CD4-positive, alpha-beta T cell treated with Interleukin-17A for 4 hours (primary cell): ENCODE results near the gene GAST.
A peak's percentile ranks its signal among the peaks of the same experiment; 100 is the strongest.

Source experiments
- DNase-seq: peaks from one replicate; pipeline ENCODE4 v3.0.0-alpha.2; 2020; ENCODE audit warnings: mixed read lengths

GAST gene

GRCh38 chr17:41717408-41718286 is 5.5 kb downstream of the GAST start:
- peak; percentile 57 for DNase-seq

DNA sequence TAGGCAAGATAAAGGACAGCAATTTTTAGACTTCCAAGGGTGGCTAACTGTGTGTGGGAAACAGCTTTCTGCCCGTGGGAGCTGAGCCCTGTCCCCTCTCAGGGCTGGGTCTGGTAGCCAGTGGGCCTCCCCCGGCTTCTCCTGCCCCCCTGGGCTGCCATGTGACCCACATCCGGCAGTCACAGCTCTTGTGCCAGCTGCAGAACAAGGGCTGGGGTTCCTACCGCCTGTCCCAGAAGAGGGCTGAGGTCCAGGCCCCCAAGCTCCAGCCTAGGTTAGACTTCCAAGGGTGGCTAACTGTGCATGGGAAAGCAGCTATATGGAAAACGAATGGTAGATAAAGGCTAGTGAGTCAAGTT is 6.1 kb downstream of the GAST start:
- DNase-seq = no peak

GRCh38 chr17:41722231-41722630 is 10.1 kb downstream of the GAST start:
- DNase-seq = no peak

DNA sequence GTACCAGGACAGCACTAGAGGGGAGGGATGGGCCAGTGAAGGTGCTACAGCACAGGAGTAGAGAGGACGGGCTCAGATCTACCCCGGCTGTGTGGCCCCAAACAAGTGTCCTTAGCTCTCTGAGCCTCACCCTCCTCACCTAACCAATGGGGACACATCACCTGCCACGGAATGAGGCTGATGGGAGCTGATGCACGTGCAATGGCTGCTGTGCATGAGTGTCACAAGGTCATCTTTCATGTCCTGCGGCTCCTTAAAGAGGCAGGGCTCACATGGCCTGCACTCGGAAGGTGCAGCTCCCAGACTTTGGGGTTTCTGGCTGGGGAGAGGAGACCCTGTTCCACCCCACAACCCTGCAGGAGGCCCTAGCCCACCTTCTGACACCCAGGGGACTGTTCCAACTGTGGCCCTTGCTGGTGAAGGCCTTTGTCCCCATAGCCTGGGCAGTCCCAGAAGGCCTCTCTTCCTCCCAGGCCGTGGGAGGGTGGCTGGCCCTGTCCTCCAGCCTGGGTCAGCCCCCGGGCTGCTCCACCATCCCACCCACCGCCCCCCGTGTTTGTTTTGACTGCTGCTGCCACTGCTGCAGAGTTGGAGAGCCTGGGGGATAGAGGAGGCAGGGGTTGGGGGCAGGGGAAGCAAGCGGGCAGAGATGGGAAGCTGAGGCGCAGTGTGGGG is 11.8 kb downstream of the GAST start:
- no peak for DNase-seq

DNA sequence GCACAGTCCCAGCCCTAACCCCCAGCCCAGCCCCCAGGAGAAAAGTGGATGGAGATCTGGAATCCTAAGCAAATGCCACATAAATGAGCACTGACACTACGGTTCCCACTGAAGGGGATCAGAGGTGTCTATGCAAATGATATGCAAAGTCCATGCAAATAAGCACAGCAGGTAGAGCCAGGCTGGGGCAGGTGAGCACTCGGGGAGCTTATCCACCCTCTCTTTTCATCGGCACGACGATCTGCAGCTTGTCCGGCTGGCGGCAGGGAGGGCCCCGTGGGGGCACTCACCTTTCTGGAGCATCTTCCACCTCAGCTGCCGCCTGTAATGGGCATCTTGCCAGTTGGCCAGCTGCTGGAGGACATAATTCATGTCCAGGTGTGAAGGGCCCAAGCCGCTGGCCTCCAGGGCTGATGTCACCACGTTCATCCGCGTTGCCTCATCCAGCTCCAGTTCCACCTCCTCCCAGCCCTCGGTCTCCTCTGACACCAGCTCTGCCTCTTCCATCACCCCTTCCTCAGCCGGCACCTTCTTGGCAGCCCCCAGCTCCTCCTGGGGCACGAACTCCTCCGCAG is 12.4 kb downstream of the GAST start:
- DNase-seq = no peak

- DNase-seq = no peak
Observed at GRCh38 chr17:41725134-41725533, 13.0 kb downstream of the GAST start.

DNA sequence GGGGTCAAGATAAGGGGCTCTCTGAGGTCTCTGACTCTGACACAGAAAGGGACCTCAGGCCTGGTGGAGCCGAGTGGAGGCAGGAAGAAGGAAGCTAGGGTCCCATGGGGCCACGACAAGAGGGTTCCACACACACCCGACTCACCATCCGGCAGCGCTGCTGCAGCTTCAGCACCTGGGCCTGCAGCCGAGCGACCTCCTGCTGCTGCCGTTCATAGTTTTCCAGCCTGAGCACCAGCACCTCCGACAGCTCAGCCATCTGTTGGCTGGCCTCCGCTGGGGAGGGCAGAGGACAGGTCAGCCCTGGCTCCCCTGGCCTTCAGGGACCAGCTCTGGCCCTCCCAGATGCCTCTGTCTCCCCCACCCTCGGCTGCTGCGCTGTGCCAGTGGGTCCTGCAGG is 15.9 kb downstream of the GAST start:
- no peak for DNase-seq

- no peak for DNase-seq
Observed at GRCh38 chr17:41730479-41730878, 18.3 kb downstream of the GAST start.

DNA sequence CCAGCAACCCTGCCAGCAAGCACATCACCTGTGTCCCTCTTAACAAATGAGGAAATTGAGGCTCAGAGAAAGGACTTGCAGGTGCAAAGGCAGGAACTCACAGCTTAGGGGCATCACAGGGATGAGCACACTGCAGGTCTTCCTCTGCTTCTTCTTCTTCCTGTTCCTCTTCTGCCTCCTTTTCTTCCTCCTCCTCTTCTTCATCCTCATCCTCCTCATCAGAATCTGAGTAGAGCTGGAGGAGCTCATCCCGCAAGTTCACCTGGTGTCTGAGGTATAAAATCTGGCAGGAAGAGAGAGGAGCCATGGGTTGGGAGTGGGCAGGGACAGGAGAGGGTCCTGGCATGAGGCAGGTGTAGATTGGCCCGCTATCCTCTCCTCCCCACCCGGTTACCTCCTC is 19.7 kb downstream of the GAST start:
- no peak for DNase-seq

- no peak for DNase-seq
Observed at GRCh38 chr17:41733348-41734138, 21.4 kb downstream of the GAST start.

DNA sequence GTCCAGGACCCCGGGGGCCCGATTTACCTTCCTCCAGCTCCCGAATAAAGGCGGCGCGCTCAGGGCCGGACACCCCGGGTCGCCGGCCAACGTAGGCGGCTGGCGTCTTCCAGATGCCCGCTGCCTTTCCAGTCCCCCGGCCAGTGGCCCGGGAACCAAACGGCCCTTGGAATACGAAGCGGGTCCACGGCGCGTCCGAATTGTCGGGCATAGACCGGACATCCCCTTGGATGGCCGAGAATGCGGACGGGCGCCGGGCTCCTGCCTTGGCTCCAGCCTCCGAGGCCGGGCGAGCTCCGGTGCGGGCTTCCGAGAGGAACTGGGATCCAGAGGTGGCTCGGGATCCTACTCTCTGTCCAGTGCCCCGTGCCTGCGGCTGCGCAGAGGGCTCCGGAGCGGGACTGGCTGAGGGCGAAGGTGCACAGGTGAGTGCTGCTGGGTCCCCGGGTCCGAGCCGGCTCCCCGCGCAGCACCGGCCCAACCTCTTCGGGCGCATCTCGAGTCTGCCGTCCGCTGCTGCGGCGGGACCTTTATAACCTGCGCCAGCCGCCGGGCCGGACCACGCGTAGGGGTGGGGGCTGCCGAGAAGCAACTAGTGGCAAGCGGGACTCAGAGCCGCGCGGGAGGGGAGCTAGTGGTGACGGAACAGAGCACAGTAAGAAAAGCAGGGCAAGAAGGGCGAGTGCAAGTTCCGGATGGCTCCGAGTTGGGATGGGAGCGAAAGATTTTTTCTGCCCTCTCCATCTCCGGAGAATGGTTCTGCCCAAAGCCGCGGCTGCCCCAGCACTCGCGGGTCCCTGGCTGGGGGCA is 22.2 kb downstream of the GAST start, which contains the start of gene HAP1:
TSS of gene HAP1 (minus strand) at position 505 of the 810 bp plus-strand sequence. CDS start at position 496, 9 bp downstream.
- DNase-seq = peak; percentile 15

DNA sequence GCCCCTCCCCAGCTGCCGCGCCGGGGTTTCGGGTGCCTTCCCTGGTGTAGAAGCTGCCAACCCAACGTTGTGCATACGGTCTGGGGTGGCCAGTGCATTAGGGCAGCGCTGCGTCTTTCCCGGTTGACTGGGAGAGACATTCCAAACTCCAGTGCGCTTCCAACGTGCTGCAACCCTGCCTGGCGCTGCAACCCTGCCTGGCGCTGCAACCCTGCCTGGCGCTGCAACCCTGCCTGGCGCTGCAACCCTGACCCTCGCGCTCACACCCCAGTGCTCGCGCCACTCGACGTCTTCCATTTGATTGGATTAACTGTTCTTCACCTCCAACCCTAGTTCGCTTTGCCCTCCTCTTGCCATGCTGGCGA is 22.8 kb downstream of the GAST start:
- DNase-seq = no peak

DNA sequence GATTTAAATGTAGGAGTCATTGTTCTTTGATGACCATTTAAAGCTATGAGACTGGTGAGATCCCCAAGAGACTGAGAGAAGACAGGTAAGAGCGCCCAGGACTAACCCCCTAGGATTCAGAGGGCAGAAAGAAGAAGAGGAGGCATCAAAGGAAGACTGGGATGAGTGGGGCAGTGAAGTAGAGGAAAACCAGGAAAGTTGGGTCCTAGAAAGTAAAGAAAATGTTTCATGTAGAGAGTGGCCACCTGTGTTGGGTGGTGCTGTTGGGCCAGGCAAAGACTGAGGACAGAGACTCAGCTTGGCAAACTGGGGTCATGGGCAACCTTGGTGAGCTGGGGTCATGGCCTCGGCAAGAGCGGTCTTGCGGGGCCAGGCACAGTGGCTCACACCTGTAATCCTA is 23.6 kb downstream of the GAST start:
- DNase-seq = no peak

DNA sequence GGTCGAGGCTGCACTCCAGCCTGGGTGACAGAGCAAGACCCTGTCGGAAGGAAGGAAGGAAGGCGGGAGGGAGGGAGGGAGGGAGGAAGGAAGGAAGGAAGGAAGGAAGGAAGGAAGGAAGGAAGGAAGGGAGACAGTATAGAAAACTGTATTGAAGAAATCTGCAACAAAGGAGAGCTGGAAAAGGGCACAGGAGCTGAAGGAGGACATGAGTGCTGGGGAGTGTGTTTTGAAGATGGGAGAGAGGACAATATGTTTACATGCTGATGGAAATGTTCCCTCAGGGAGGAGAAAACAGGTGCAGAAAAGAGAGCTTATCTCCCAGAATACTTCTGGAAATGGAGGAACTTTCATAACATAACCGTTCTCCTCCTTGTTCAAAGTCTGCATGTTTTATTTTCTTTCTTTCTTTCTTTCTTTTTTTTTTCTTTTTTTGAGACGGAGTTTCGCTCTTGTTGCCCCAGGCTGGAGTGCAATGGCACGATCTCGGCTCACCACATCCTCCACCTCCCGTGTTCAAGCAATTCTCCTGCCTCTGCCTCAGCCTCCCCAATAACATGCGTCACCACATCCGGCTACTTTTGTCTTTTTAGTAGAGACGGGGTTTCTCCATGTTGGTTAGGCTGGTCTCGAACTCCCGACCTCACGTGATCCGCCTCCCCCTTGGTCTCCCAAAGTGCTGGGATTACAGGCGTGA is 25.0 kb downstream of the GAST start:
- peak; percentile 14 for DNase-seq

- no peak for DNase-seq
Observed at GRCh38 chr17:41737680-41738023, 25.5 kb downstream of the GAST start.

DNA sequence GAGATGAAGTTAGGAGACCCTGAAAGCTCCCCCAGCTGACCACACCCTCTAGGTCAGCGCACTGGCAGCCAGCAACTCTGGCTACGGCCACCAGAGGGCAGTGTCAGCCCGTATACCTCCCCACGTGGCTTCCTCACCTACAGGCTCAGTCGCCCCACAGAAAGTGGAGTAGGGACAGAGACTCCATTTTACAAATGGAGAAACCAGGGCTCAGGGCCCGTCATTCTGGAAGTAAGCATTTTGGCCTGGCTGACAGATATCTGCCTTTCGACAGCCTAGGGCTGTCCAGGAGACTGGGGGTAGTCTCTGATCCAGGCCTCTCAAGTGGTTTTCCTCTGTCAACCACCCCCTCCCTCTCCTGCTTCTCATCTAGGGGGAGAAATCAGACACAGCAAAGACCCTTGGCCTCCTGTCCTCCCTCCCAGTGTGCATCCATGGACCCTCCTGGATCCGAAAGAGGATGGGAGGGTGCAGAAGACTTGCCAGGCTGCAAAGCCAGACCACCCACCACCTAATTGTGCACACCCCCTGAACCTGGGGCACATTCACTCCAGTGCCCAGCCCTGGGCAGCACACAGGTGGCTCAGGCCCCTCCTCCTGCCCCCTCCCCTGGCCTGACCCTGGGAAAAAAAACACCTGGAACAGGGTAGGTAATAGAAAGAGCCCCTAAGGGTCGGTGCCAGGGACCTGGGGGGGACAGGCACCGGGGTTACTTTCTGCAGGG is 26.1 kb downstream of the GAST start:
- peak; percentile 83 for DNase-seq

GRCh38 chr17:41738801-41739112 is 26.6 kb downstream of the GAST start:
- DNase-seq = no peak

- DNase-seq = no peak
Observed at GRCh38 chr17:41739661-41740352, 27.7 kb downstream of the GAST start.

DNA sequence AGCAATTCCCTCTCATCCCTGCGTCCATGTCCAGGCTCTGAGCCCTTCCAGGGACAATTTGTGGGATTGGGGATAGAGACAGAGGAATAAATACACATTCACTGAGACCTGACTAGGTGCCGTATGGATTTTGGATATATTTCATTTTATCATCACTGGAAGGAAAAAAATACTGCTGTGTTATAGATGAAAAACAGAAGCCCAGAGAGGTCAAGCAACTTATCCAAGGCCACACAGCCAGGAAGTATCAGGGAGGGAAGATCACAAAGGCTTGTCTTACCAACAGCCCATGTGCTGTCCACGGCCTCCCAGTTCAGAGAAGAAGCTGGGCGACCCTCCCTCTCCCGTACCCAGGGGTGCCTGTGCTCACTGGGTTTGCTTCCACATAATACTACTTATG is 28.4 kb downstream of the GAST start:
- no peak for DNase-seq

DNA sequence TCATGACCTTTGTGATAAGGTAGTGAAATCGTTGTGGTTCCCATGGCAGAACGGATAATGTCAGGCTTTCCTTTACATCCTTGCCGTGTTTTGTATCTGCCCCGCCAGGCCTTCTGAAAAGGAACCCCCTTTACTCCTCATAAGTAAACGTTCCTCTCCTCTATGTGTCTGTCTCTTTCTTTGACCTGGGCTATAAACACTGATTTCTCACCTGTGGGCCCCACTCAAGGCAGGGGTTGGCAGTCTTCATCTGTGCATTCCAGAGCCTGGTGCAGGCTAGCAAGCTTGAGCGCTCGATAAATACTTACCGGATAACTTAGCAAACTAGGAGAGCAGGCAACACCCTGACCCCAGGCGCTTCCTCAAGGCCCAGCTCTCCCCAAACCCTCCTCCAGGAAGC is 29.6 kb downstream of the GAST start:
- no peak for DNase-seq

- DNase-seq = no peak
Observed at GRCh38 chr17:41748275-41748674, 36.1 kb downstream of the GAST start.
